Activated naive CD4-positive, alpha-beta T cell treated with anti-CD3 and anti-CD28 coated beads for 36 hours (primary cell): Measurements from ENCODE around the gene PIK3CA. TPM values are rescaled to one million over a fixed set of nuclear protein-coding genes. Genes with fewer than 3 reads are reported as not detected.

ENCODE experiments used
- total RNA-seq, 2 experiments: library from RNA; stranded (reverse); gene quantifications; one replicate each; pipeline ENCODE4 v1.2.3, GENCODE V29; 2021

The PIK3CA gene
- total RNA-seq, 2 experiments from 2014 or later: 15.8 to 15.9 TPM

Other genes with a start within 250 kb of the PIK3CA start
- 10 to 100 TPM; 26.9 to 28.3 TPM for gene ZMAT3, start 76.5 kb upstream of the PIK3CA start, total RNA-seq
- under 1 TPM; 0.20 to 0.29 TPM for gene KCNMB3, start 102.8 kb downstream of the PIK3CA start, total RNA-seq
- 10 to 100 TPM; 23.3 to 26.0 TPM for gene ZNF639, start 174.7 kb downstream of the PIK3CA start, total RNA-seq
- 10 to 100 TPM; 23.0 to 23.1 TPM for gene MFN1, start 199.4 kb downstream of the PIK3CA start, total RNA-seq